GM18520 (cell line): Measurements from ENCODE around the gene FCGR2B.
"Not testable (repeated sequence)": the region's sequence is repeated elsewhere in the genome, so short reads cannot be mapped to it uniquely, and the experiment has no call there.

Experiments used
- ATAC-seq: cut with Tn5 transposase; IDR thresholded peaks from one replicate; pipeline ENCODE4 v1.9.1; 2021; ENCODE audit not compliant: unreplicated experiment

The FCGR2B gene

GRCh38 chr1:161702250-161702649, 39.3 kb downstream of the FCGR2B start:
- no peak for ATAC-seq

GRCh38 chr1:161705537-161705936, 42.6 kb downstream of the FCGR2B start:
- no peak for ATAC-seq

- peak; percentile 3 for ATAC-seq
Measured at GRCh38 chr1:161706113-161706481, 43.2 kb downstream of the FCGR2B start.

- ATAC-seq = peak; percentile 59
Measured at GRCh38 chr1:161706482-161707347, 43.8 kb downstream of the FCGR2B start, which contains the start of gene FCRLA. Gene FCRLA (plus strand): TSS chr1:161707229. CDS start chr1:161707265, 36 bp downstream.

GRCh38 chr1:161707503-161707902, 44.6 kb downstream of the FCGR2B start:
- ATAC-seq = no peak

- no peak for ATAC-seq
Measured at GRCh38 chr1:161709373-161709772, 46.4 kb downstream of the FCGR2B start.

GRCh38 chr1:161710560-161710959, 47.6 kb downstream of the FCGR2B start:
- ATAC-seq = no peak

GRCh38 chr1:161718559-161719324, 55.8 kb downstream of the FCGR2B start:
- no peak for ATAC-seq

- no peak for ATAC-seq
Measured at GRCh38 chr1:161719325-161719611, 56.3 kb downstream of the FCGR2B start.

- ATAC-seq = no peak
Measured at GRCh38 chr1:161720422-161720821, 57.5 kb downstream of the FCGR2B start.

GRCh38 chr1:161720956-161721737, 58.2 kb downstream of the FCGR2B start, which contains the start of gene FCRLB:
Gene FCRLB (plus strand): TSS chr1:161721544. CDS start chr1:161722673, 1,129 bp downstream.
- no peak for ATAC-seq

- ATAC-seq = no peak
Measured at GRCh38 chr1:161721738-161722343, 58.9 kb downstream of the FCGR2B start.

GRCh38 chr1:161722406-161722805, 59.5 kb downstream of the FCGR2B start:
- ATAC-seq = no peak

GRCh38 chr1:161723459-161724141, 60.7 kb downstream of the FCGR2B start:
- ATAC-seq = no peak

GRCh38 chr1:161725258-161725907, 62.4 kb downstream of the FCGR2B start:
- not testable (repeated sequence) for ATAC-seq

GRCh38 chr1:161725908-161726472, 63.0 kb downstream of the FCGR2B start:
- ATAC-seq = no peak

GRCh38 chr1:161726473-161727255, 63.7 kb downstream of the FCGR2B start:
- ATAC-seq = peak; percentile 37

GRCh38 chr1:161727256-161727924, 64.4 kb downstream of the FCGR2B start:
- peak; percentile 17 for ATAC-seq
